ENCODE results near the gene FFAR2. TPM values are rescaled to one million over a fixed set of nuclear protein-coding genes. Genes with fewer than 3 reads are reported as not detected.
"Not testable (repeated sequence)": the region's sequence is repeated elsewhere in the genome, so short reads cannot be mapped to it uniquely, and the experiment has no call there.

The FFAR2 gene
- total and polyA plus RNA-seq, 2 donors (not counting 1 experiment from before 2014, with no cell fraction given): not detected

DNA sequence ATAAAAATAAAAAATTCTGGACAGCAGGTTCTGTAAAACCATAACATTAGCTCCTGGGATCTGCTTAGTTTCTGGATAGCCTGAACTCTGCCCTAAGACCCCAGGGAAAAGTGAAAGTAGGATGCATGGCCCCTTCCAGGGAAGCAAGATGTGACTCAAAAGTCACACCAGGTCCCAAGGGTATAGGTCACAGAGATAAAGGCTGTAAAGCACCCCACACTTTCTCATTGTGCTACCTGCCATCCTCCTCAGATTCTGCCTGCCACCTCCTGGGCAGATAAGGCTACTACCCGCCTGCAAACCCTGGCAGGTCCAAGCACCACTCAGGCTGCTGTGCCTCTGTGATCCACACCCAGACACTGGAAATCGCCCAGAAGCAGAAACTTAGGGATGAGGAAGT, 20.6 kb downstream of the FFAR2 start:
- TF ChIP-seq EZH2 (IDR thresholded peaks at IDR 0.05; ENCODE audit: low read length, missing control alignments): no peak
- TF ChIP-seq, protein P1, sequence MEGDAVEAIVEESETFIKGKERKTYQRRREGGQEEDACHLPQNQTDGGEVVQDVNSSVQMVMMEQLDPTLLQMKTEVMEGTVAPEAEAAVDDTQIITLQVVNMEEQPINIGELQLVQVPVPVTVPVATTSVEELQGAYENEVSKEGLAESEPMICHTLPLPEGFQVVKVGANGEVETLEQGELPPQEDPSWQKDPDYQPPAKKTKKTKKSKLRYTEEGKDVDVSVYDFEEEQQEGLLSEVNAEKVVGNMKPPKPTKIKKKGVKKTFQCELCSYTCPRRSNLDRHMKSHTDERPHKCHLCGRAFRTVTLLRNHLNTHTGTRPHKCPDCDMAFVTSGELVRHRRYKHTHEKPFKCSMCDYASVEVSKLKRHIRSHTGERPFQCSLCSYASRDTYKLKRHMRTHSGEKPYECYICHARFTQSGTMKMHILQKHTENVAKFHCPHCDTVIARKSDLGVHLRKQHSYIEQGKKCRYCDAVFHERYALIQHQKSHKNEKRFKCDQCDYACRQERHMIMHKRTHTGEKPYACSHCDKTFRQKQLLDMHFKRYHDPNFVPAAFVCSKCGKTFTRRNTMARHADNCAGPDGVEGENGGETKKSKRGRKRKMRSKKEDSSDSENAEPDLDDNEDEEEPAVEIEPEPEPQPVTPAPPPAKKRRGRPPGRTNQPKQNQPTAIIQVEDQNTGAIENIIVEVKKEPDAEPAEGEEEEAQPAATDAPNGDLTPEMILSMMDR (conservative IDR thresholded peaks at IDR 0.05 in 1 of 2, IDR thresholded peaks at IDR 0.05 in 1 of 2; ENCODE audit: low read depth in 1 of 2, low read length in 2 of 2): peak; percentile 43 to 59
- no peaks in the 10 kb centered on the region for H3K4me1 ChIP-seq (ENCODE audit: control insufficient read depth, extremely low read depth, insufficient read depth, low read length)
- H3K36me3 ChIP-seq (ENCODE audit: control insufficient read depth, insufficient read depth, low read length): no peaks in the 10 kb centered on the region
- DNase-seq (ENCODE audit: low read depth in 2 of 2): peak in 1 of 2 donors; percentile 34
- H4K20me1 ChIP-seq (ENCODE audit: control insufficient read depth, extremely low read depth, insufficient read depth, low read length): no peaks in the 10 kb centered on the region
- H3K79me2 ChIP-seq (ENCODE audit: control insufficient read depth, insufficient read depth, low read length): no peaks in the 10 kb centered on the region
- no peaks in the 10 kb centered on the region for H3K9me3 ChIP-seq (ENCODE audit: control insufficient read depth, insufficient read depth, low read depth, low read length)
- H3K27ac ChIP-seq (ENCODE audit: insufficient read depth, low read length): no peak overlapping the region
- H3K4me3 ChIP-seq (replicated peaks in 1 of 4; ENCODE audit: control extremely low read depth in 1 of 4, insufficient read depth in 1 of 4, low read depth in 3 of 4, low read length in 4 of 4): no peak overlapping the region
- no peak overlapping the region for H3K4me2 ChIP-seq (ENCODE audit: extremely low read depth, insufficient read depth, low read length)
- no peak overlapping the region for H3K9ac ChIP-seq (ENCODE audit: insufficient read depth, low read length)
- H3K27me3 ChIP-seq (ENCODE audit: control insufficient read depth, insufficient read depth, low read length): no peaks in the 10 kb centered on the region
- H2AFZ ChIP-seq (ENCODE audit: low read length): no peak overlapping the region

DNA sequence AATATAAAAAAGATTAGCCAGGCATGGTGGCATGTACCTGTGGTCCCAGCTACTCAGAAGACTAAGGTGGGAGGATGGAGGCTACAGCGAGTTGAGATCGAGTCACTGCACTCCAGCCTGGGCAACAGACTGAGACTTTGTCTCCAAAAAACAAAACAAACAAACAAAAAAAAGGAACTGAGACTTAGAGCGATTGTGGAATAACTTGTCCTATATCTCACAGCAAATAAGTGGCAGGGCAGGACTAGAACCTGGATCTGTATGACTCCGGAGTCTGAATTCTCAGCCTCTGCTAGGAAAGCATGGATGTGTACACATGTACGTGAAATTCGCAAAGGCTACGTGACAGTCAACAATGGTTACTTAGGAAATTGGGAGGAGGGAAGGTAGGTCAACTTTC, 22.1 kb downstream of the FFAR2 start:
- H3K27ac ChIP-seq (ENCODE audit: insufficient read depth, low read length): no peak overlapping the region
- no peaks in the 10 kb centered on the region for H3K27me3 ChIP-seq (ENCODE audit: control insufficient read depth, insufficient read depth, low read length)
- TF ChIP-seq EZH2 (IDR thresholded peaks at IDR 0.05; ENCODE audit: low read length, missing control alignments): no peak
- TF ChIP-seq, protein P1 (conservative IDR thresholded peaks at IDR 0.05 in 1 of 2, IDR thresholded peaks at IDR 0.05 in 1 of 2; ENCODE audit: low read depth in 1 of 2, low read length in 2 of 2): no peak
- H2AFZ ChIP-seq (ENCODE audit: low read length): no peak overlapping the region
- DNase-seq (ENCODE audit: low read depth in 2 of 2): no peak
- H3K4me3 ChIP-seq (replicated peaks in 1 of 4; ENCODE audit: control extremely low read depth in 1 of 4, insufficient read depth in 1 of 4, low read depth in 3 of 4, low read length in 4 of 4): no peak overlapping the region
- no peaks in the 10 kb centered on the region for H4K20me1 ChIP-seq (ENCODE audit: control insufficient read depth, extremely low read depth, insufficient read depth, low read length)
- no peaks in the 10 kb centered on the region for H3K79me2 ChIP-seq (ENCODE audit: control insufficient read depth, insufficient read depth, low read length)
- no peaks in the 10 kb centered on the region for H3K36me3 ChIP-seq (ENCODE audit: control insufficient read depth, insufficient read depth, low read length)
- no peak overlapping the region for H3K4me2 ChIP-seq (ENCODE audit: extremely low read depth, insufficient read depth, low read length)
- H3K4me1 ChIP-seq (ENCODE audit: control insufficient read depth, extremely low read depth, insufficient read depth, low read length): no peaks in the 10 kb centered on the region
- H3K9ac ChIP-seq (ENCODE audit: insufficient read depth, low read length): no peak overlapping the region
- H3K9me3 ChIP-seq (ENCODE audit: control insufficient read depth, insufficient read depth, low read depth, low read length): no peaks in the 10 kb centered on the region

- H3K27me3 ChIP-seq (ENCODE audit: control insufficient read depth, insufficient read depth, low read length); DNase-seq (ENCODE audit: low read depth in 2 of 2); H4K20me1 ChIP-seq (ENCODE audit: control insufficient read depth, extremely low read depth, insufficient read depth, low read length); H3K4me1 ChIP-seq (ENCODE audit: control insufficient read depth, extremely low read depth, insufficient read depth, low read length); H2AFZ ChIP-seq (ENCODE audit: low read length); H3K4me2 ChIP-seq (ENCODE audit: extremely low read depth, insufficient read depth, low read length); H3K4me3 ChIP-seq (replicated peaks in 1 of 4; ENCODE audit: control extremely low read depth in 1 of 4, insufficient read depth in 1 of 4, low read depth in 3 of 4, low read length in 4 of 4); H3K9ac ChIP-seq (ENCODE audit: insufficient read depth, low read length); H3K27ac ChIP-seq (ENCODE audit: insufficient read depth, low read length); H3K9me3 ChIP-seq (ENCODE audit: control insufficient read depth, insufficient read depth, low read depth, low read length); H3K79me2 ChIP-seq (ENCODE audit: control insufficient read depth, insufficient read depth, low read length); H3K36me3 ChIP-seq (ENCODE audit: control insufficient read depth, insufficient read depth, low read length): not testable (repeated sequence)
Observed at GRCh38 chr19:35471075-35471474, 23.0 kb downstream of the FFAR2 start.
